ENCODE results near the gene ZNF423.
A peak's percentile ranks its signal among the peaks of the same experiment; 100 is the strongest.

ZNF423 gene

GRCh38 chr16:49755313-49755620, 100.6 kb downstream of the ZNF423 start:
- peak in 1 of 2 experiments; percentile 15 for DNase-seq (ENCODE audit: low read depth in 2 of 2)

- no peak for DNase-seq (ENCODE audit: low read depth in 2 of 2)
Measured at GRCh38 chr16:49754495-49755312, 101.2 kb downstream of the ZNF423 start.

DNA sequence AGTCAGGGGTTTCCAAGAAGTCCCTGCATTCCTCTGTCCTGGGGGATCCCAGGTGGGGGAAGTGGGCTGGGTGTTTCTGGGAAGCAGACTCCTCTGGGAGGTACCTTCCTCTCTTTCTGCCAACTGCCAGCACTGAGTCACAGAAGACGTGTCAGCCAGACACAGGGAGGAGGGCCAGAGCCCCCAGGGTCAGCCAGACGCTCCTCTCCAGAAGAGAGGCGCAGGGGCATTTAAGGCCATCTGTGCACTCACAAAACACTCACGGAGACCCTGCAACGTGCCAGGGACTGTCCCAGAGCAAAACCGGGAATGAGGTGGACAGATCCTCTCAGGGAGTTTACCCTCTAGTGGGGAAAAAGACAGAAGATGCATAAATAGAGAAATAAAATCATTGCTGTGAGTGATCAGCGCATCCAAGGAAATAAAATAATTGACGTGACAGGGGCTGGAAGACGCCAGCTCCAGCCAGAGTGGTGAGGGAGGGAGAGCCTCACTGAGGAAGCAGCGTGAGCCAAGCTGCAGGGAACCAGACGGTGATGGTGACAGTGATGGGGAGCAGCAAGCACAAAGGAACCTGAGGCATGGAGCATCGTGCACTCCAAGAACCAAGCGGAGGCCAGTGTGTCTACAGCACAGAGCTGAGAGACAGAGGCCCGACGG, 105.4 kb downstream of the ZNF423 start:
- DNase-seq (ENCODE audit: low read depth in 2 of 2): no peak

- no peak for DNase-seq (ENCODE audit: low read depth in 2 of 2)
Measured at GRCh38 chr16:49749816-49750215, 106.1 kb downstream of the ZNF423 start.

- peak in 1 of 2 experiments; percentile 7 for DNase-seq (ENCODE audit: low read depth in 2 of 2)
Measured at GRCh38 chr16:49748322-49748721, 107.6 kb downstream of the ZNF423 start.

DNA sequence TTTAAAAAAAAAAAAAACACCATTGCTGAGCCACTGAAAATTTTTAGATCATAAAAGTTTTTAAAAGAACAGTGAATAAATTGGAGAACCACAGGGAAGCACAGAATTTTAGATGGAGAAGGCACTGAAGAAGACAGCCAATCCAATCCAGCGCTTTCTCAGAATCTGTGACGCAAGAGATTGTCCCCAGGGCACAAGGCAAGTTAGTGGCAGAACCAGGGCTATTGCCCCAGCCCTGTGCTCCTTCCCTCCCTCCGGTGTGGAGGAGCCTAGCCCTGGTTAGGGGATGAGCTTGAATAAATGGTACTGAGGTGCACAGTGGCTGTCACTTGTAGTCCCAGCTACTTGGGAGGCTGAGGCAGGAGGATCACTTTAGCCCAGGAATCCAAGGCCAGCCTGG, 108.3 kb downstream of the ZNF423 start:
- no peak for DNase-seq (ENCODE audit: low read depth in 2 of 2)

DNA sequence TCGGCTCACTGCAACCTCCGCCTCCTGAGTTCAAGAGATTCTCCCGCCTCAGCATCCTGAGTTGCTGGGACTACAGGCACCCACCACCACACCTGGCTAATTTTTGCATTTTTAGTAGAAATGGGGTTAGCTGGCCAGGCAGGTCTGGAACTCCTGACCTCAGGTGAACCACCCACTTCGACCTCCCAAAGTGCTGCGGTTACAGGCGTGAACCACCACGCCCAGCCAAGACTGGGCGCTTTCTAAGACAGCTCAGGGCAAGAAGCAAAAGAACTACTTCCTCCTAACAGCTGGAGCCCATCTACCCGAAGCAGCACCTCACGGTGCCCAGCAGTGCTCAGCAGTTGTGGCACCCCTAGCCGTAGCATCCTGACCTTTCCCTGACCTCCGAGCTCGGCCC, 109.4 kb downstream of the ZNF423 start:
- DNase-seq (ENCODE audit: low read depth in 2 of 2): no peak

- DNase-seq (ENCODE audit: low read depth in 2 of 2): no peak
Measured at GRCh38 chr16:49745311-49745747, 110.6 kb downstream of the ZNF423 start.

GRCh38 chr16:49744244-49745220, 111.4 kb downstream of the ZNF423 start:
- no peak for DNase-seq (ENCODE audit: low read depth in 2 of 2)

- DNase-seq (ENCODE audit: low read depth in 2 of 2): no peak
Measured at GRCh38 chr16:49743658-49744057, 112.3 kb downstream of the ZNF423 start.

GRCh38 chr16:49743203-49743464, 112.8 kb downstream of the ZNF423 start:
- no peak for DNase-seq (ENCODE audit: low read depth in 2 of 2)

- DNase-seq (ENCODE audit: low read depth in 2 of 2): no peak
Measured at GRCh38 chr16:49742428-49743202, 113.3 kb downstream of the ZNF423 start.

GRCh38 chr16:49740256-49740655, 115.7 kb downstream of the ZNF423 start:
- no peak for DNase-seq (ENCODE audit: low read depth in 2 of 2)

- no peak for DNase-seq (ENCODE audit: low read depth in 2 of 2)
Measured at GRCh38 chr16:49739381-49739780, 116.5 kb downstream of the ZNF423 start.

DNA sequence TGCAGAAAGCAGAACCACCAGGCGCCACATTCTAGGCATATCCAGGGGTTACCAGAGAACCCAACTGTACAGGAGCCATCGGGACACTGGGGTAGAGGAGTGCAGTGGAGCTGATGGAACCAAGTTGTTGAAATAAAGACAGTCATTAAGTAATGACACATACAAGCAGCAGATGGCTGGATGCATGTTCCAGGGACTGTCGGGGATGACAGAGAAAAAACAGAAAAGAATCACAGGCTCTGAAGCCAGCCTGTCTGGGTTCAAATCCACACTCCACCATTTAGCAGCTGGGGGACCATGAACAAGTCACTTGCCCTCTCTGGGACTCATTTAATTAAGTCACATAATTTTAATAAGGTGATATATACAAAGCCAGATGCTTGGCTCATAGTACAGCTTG, 117.1 kb downstream of the ZNF423 start:
- no peak for DNase-seq (ENCODE audit: low read depth in 2 of 2)

GRCh38 chr16:49738001-49738400, 117.9 kb downstream of the ZNF423 start:
- DNase-seq (ENCODE audit: low read depth in 2 of 2): no peak

- no peak for DNase-seq (ENCODE audit: low read depth in 2 of 2)
Measured at GRCh38 chr16:49737541-49737940, 118.4 kb downstream of the ZNF423 start.

DNA sequence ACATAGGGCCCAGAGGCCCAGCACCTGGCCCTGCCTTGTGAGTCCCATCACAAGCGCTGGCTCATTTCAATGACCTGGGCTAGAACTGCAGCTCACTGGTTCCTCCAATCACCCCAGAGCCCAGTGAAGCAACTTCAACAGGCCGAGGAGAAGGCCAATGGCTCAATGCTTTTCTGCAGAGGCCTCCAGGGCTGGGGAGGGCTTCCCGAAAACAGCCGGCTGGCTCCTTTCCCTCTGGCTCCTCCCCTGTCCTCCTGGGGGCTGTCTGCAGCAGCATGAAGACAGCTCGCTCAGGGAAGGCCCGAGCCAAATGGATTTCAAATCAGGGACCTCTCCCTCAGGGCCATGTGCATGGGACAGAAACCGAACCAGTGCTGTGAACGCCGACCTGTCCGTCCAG, 121.6 kb downstream of the ZNF423 start:
- DNase-seq (ENCODE audit: low read depth in 2 of 2): no peak

- no peak for DNase-seq (ENCODE audit: low read depth in 2 of 2)
Measured at GRCh38 chr16:49733313-49734009, 122.5 kb downstream of the ZNF423 start.

GRCh38 chr16:49731911-49732310, 124.0 kb downstream of the ZNF423 start:
- no peak for DNase-seq (ENCODE audit: low read depth in 2 of 2)

DNA sequence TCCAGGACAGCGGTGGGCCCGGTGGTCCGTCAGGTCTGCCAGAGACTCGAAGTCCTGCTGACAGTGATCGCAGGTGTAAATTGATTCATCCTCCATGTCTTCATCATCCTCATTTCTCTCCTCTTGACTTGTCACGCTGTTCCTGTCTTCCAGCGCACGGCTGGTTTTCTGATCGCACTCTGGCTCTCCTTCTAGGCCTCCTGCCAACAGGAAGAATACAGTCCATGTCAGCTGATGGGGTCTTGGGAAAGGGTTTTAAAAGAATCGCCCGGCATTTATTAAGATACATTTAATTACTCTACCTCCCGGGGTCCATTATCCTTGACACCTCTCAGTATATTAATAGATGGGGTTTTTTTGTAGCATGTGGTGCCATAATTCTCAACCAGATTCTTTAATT, 125.1 kb downstream of the ZNF423 start:
- no peak for DNase-seq (ENCODE audit: low read depth in 2 of 2)
